HUES64 (cell line): ENCODE results near the gene CNDP1.
A peak's percentile ranks its signal among the peaks of the same experiment; 100 is the strongest.

Source experiments
- H3K27ac ChIP-seq: 2 replicates; pipeline ENCODE4 v1.7.0; 2013; ENCODE audit warnings: low read depth, low read length, inconsistent platforms
- H3K27me3 ChIP-seq: 2 replicates; pipeline ENCODE4 v1.6.1; 2013; ENCODE audit warnings: mild to moderate bottlenecking, low read length; ENCODE audit not compliant: insufficient read depth
- H3K36me3 ChIP-seq: 2 replicates; pipeline ENCODE4 v1.6.1; 2013; ENCODE audit warnings: mild to moderate bottlenecking, low read length; ENCODE audit not compliant: insufficient read depth
- H3K4me1 ChIP-seq: 2 replicates; pipeline ENCODE4 v1.6.1; 2013; ENCODE audit warnings: mild to moderate bottlenecking, low read length, moderate library complexity; ENCODE audit not compliant: insufficient read depth
- H3K4me3 ChIP-seq: 2 replicates; pipeline ENCODE4 v1.5.1; 2013; ENCODE audit warnings: mild to moderate bottlenecking, low read length, moderate library complexity
- H3K9ac ChIP-seq: 2 replicates; pipeline ENCODE4 v1.6.1; 2013; ENCODE audit warnings: mild to moderate bottlenecking, low read depth, low read length
- H3K9me3 ChIP-seq: 2 replicates; pipeline ENCODE4 v1.6.1; 2013; ENCODE audit warnings: low read depth, low read length; ENCODE audit not compliant: insufficient read depth
- WGBS: fragments of 150-250, 120-280 bp; methylation state at CpG from one replicate; pipeline ENCODE4 v1.1.7; 2013; ENCODE audit warnings: missing lambda C conversion rate; 5-methylcytosine and 5-hydroxymethylcytosine counted together

The CNDP1 gene

DNA sequence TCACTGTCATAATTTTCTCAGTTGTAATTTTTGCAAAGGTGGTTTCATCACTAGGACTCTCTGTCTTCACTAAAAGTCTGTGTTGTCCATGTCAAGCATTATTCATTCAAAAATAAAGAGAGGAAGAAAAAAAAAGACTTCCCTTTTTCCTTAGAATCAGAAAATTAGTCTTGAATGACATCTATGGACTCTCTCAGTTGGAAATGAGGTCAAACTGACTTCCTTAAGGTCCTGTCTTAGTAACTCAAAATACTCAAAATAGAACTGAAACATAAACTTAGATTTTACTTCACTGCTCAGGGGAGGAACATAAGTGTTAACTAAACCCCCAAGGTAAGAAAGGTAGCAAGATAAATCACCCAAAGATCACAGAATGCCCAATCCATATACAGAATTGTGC, 61.1 kb downstream of the CNDP1 start:
- Histone ChIP-seq H3K9ac (no peak overlapping the region), H3K9me3 (0 out of 2 replicates have a peak, but pooled peaks cover 3% of the 10 kb centered on the region), H3K4me3 (no peak overlapping the region), H3K27ac (no peak overlapping the region), H3K27me3 (peaks cover 10% of the 10 kb centered on the region; the same call in 1 of the 2 replicates), H3K36me3 (peaks cover 17% of the 10 kb centered on the region), H3K4me1 (peaks cover 14% of the 10 kb centered on the region; the same call in 1 of the 2 replicates)

DNA sequence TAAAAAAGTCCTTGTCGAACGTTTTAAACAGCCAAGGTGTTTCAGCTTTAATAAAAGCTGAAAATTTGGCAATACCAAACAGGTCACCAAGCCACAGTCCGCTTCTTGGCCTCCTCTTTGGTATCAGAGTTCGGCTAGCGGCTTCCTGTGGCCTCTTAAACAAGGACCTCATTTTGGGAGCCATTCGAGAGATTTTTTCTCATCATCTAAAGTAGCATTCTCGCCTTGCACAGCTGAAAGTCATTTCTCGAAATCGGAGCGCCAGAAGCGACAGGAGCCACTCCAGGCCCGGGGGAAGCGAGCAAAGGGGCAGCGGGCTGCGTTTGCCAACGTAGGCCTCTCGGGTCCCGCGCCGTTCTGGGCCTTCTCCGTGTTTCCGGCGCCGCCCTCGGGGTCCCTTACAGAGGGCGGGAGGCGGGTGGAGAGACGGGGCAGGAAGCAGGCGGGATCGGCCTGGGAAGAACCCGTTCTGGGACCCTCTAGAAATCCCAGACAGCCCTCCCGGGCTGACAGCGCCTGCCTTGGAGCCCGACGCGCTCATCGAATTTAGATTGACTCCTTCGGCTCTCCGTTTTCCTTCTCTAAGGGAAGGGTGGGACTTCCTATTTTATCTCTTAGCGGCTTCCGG, 62.8 kb downstream of the CNDP1 start:
- H3K4me3 ChIP-seq: peak overlapping the region; percentile 94
- peak overlapping the region; percentile 86 for H3K27ac ChIP-seq
- peaks cover 13% of the 10 kb centered on the region; the same call in 1 of the 2 replicates for H3K27me3 ChIP-seq
- peaks cover 14% of the 10 kb centered on the region; the same call in 1 of the 2 replicates for H3K4me1 ChIP-seq
- H3K36me3 ChIP-seq: peaks cover 17% of the 10 kb centered on the region
- peak overlapping the region; percentile 88 for H3K9ac ChIP-seq
- 0 out of 2 replicates have a peak, but pooled peaks cover 3% of the 10 kb centered on the region for H3K9me3 ChIP-seq
- WGBS: 2% methylated on average over 41 of the region's 41 CpGs

DNA sequence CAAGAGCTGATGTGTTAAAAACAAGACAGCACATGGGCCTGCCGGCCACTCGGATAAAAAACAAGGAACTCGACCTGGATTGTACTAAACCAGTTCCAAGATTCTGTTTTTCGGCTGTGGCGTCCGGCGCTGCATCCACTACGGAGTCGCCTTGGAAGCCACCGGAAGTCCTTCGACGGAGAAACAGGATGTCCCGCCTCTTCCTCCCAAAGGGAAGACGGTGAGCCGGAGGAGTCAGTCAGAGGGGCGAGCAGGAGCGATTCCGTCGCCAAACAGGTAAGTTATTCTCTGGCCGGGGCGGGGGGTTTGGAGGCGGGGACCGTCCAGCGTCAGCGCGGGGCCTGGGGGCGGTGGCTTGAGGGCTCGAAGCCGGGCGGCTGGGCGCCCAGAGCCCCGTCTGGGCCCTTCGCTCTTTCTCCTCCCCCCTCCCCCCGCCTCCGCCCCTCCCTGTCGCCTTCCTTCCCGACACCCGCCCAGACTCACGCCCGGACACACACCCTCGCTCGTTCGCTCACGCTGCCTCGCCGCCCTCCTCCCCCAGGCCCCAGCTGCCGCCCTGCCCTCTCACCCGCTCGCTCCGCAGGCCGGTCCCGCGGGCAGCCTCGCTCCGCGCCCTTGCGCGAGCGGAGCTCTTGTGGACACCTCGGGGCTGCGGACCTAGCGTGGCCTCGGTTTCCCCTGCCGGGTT, 63.5 kb downstream of the CNDP1 start, which contains the start of gene ZNF407:
Gene ZNF407 (plus strand): TSS at position 209 of the 688 bp plus-strand sequence. CDS start 33,150 bp downstream, outside the sequence.
- Histone ChIP-seq H3K36me3 (peaks cover 16% of the 10 kb centered on the region), H3K9me3 (0 out of 2 replicates have a peak, but pooled peaks cover 3% of the 10 kb centered on the region), H3K9ac (peak within 1 kb of the TSS; percentile 88), H3K4me1 (peaks cover 14% of the 10 kb centered on the region; the same call in 1 of the 2 replicates), H3K27me3 (peaks cover 13% of the 10 kb centered on the region; the same call in 1 of the 2 replicates), H3K4me3 (peak within 1 kb of the TSS; percentile 94), H3K27ac (peak within 1 kb of the TSS; percentile 86)
- under 1% methylated on average over 63 of the region's 64 CpGs for WGBS

DNA sequence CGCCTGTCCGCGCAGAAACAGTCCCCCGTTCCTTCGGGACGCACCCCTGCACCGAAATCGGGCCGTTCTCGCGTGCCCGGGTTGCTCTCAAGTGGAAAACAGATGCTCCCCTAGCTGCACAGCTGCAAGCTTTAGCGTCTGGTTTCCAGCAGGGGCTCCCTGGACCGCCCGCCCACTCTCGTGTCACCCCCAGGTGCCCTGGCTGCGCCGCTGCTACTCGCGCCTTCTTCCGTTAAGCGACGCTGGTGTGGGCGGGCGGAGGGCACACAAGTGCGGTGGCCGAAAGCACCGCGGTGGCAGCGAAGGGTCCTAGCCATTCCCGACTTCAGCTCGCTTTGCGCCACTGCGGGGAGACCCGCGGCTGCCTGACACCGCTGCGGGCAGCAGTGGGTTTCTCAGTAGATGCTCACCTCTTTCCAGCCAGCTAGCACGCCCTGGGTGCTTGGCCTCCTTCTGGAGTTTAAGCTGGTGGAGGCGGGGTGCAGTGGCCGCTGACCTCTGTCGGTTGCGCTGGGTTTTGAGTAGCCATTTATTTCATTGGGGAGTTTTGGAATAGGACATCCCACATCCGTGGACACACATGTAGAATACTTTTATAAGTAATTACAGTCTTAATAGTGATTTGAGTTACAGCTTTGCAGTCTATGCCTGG, 64.2 kb downstream of the CNDP1 start:
- Histone ChIP-seq H3K27ac (peak overlapping the region; percentile 86; the same call in 1 of the 2 replicates), H3K4me1 (peaks cover 14% of the 10 kb centered on the region; the same call in 1 of the 2 replicates)

DNA sequence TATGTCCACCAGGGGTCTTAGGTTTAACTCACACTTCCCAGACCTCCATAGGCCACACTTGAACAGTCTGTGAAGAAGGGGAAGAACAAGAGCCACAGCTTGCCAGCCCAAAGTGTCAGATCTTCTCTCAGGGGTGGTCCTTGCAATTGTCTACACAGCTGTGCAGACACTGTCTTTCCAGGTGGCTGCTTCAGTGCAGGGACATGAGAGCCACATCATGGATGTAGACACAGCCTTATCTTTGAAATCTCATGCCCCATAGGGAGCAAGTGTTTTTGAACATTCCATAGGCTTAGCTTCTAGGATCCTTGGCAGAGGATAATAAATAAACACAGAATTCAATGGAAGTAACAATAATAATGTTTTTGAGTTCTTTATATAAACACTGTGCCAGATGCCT, 70.1 kb downstream of the CNDP1 start:
- Histone ChIP-seq H3K27me3 (peaks cover 10% of the 10 kb centered on the region; the same call in 1 of the 2 replicates), H3K9me3 (no peaks in the 10 kb centered on the region), H3K4me3 (no peak overlapping the region), H3K9ac (no peak overlapping the region), H3K36me3 (no peaks in the 10 kb centered on the region), H3K4me1 (no peaks in the 10 kb centered on the region), H3K27ac (no peak overlapping the region)

More for the DNA sequence above, 64.2 kb downstream of the CNDP1 start:
- H3K4me3 ChIP-seq: peak overlapping the region; percentile 94
- peaks cover 13% of the 10 kb centered on the region; the same call in 1 of the 2 replicates for H3K27me3 ChIP-seq
- H3K9me3 ChIP-seq: no peaks in the 10 kb centered on the region
- H3K36me3 ChIP-seq: peaks cover 10% of the 10 kb centered on the region; the same call in 1 of the 2 replicates
- WGBS: under 1% methylated on average over 43 of the region's 44 CpGs
- H3K9ac ChIP-seq: peak overlapping the region; percentile 88

DNA sequence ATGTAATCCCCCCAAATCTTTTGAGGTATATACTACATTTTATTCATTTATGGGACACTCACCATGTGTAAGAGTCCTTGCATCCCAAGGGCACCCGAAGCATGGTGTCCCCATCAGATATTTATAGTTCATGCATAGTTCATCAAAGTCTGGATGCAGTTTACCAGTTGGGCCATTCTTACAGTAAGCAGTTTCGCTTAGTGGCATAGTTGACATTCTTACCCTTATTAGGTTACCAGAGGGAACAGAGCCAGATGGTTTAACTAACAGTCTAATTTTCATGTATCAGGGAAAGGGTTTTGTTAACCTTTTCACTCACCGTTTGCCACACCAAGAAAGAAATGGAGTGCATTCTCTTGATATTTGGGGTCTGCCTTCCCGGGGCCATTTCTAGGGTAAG, 70.5 kb downstream of the CNDP1 start:
- H3K9ac ChIP-seq: no peak overlapping the region
- H3K4me1 ChIP-seq: no peaks in the 10 kb centered on the region
- WGBS: 91% methylated on average over 4 of the region's 4 CpGs
- H3K36me3 ChIP-seq: no peaks in the 10 kb centered on the region
- H3K27me3 ChIP-seq: peaks cover 5% of the 10 kb centered on the region; the same call in 1 of the 2 replicates
- H3K9me3 ChIP-seq: no peaks in the 10 kb centered on the region
- H3K27ac ChIP-seq: no peak overlapping the region
- no peak overlapping the region for H3K4me3 ChIP-seq

DNA sequence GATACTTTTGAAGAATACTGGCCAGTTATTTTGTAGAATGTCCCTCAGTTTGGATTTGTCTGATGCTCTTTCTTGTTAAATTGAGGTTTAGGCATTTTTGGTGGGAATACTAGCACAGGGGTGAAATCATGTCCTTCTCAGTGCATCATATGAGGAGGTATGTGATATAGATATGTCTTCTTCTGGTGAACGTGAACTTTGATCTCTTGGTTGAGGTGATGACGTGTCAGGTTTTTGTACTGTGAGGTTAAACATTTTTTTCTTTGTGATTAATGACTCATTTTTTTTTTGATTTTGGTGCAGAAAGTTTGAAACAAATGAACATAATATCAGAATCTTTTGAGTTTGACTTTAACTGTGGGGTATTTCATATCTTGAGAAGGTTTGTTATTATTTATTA, 74.4 kb downstream of the CNDP1 start:
- Histone ChIP-seq H3K4me1 (no peaks in the 10 kb centered on the region), H3K27me3 (no peaks in the 10 kb centered on the region), H3K36me3 (no peaks in the 10 kb centered on the region), H3K4me3 (no peak overlapping the region), H3K9me3 (no peaks in the 10 kb centered on the region), H3K27ac (no peak overlapping the region), H3K9ac (no peak overlapping the region)
- WGBS: 93% methylated on average over 2 of the region's 2 CpGs

DNA sequence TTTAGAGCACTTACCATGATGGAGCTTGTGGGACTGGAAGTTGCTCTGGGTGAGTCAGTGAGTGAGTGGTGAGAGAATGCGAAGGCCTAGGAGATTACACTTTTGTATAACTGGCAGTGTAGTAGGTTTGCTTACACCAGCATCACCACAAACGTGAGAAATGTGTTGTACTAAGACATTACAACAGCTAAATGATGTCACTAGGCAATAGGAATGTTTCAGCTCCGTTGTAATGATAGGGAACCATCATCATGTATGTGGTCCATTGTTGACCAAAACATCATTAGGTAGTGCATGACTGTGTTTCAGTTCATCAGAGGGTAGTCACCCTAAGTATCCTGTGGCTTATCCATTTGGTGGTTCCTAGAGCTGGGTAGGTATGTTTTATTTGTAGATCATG, 75.2 kb downstream of the CNDP1 start:
- H3K4me1 ChIP-seq: no peaks in the 10 kb centered on the region
- no peak overlapping the region for H3K9ac ChIP-seq
- H3K9me3 ChIP-seq: no peaks in the 10 kb centered on the region
- no peaks in the 10 kb centered on the region for H3K36me3 ChIP-seq
- 92% methylated on average over 3 of the region's 3 CpGs for WGBS
- H3K27me3 ChIP-seq: no peaks in the 10 kb centered on the region
- H3K4me3 ChIP-seq: no peak overlapping the region
- H3K27ac ChIP-seq: no peak overlapping the region

DNA sequence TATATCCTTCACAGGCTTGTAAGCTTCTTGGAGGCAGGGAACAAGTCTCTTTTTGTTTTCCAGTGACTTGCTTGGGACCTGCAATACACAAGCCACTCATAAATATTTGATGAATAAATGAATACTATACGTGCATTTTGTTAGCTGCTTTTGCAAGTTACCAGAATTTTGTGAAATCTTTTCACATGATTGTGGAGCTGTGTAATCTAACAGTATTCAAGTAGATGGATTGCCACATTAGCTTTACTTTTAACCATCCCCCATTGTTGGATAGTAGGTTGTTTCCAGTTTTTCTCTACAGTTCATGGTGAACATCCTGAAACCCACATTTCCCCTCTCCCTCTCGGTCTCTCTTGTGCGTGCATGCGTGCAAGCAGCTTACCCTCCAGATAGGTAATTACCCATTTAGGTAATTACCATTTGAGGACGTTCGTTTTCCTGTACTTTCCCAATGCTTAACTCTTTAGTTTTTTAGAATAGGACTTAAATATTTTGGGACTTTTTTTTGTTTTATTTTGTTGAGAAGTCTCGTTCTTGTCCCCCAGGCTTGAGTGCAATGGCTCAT, 75.8 kb downstream of the CNDP1 start:
- no peak overlapping the region for H3K27ac ChIP-seq
- H3K27me3 ChIP-seq: no peaks in the 10 kb centered on the region
- H3K36me3 ChIP-seq: no peaks in the 10 kb centered on the region
- no peaks in the 10 kb centered on the region for H3K9me3 ChIP-seq
- WGBS: 98% methylated on average over 7 of the region's 7 CpGs
- no peak overlapping the region for H3K4me3 ChIP-seq
- no peak overlapping the region for H3K9ac ChIP-seq
- no peaks in the 10 kb centered on the region for H3K4me1 ChIP-seq

DNA sequence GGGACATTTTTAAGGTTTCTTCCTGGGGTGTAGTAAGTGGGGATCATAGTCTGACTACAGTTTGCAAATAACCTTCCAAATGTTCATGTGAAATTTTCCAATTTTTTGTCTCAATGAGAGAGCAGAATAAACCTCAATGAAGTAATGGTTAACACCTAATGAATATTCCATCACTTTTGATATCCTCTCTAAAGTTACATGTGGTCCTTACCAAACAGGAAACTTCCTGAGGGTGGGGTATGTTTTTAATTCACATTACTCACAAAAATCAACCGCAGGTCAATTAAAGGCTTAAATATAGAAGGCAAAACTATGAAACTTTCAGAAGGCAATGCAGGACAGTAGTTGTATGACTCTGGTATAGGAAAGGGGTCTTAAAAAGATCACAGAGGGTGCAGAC, 76.6 kb downstream of the CNDP1 start:
- H3K27me3 ChIP-seq: no peaks in the 10 kb centered on the region
- 100% methylated on average over 1 of the region's 1 CpG for WGBS
- H3K9ac ChIP-seq: no peak overlapping the region
- H3K9me3 ChIP-seq: no peaks in the 10 kb centered on the region
- H3K36me3 ChIP-seq: no peaks in the 10 kb centered on the region
- H3K4me3 ChIP-seq: no peak overlapping the region
- H3K4me1 ChIP-seq: no peaks in the 10 kb centered on the region
- H3K27ac ChIP-seq: no peak overlapping the region

DNA sequence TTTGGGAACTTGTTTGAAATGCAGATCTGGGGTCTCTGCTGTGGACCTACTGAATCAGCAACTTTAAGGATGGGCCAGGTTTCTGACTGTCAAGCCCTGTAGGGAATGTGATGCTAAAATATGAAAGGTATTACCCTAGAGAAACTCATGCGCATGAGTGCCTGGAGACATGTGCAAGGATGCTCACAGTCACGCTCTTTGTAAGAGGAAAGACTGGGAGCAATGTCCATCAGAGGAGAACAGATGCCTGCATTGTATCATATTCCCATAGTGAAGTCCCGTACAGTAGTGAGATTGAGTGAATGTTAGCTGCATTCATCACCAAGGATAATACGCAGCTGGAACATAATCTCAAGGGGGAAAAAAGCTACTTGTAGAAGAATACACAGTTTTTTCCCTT, 77.5 kb downstream of the CNDP1 start:
- no peaks in the 10 kb centered on the region for H3K27me3 ChIP-seq
- no peaks in the 10 kb centered on the region for H3K36me3 ChIP-seq
- H3K9ac ChIP-seq: no peak overlapping the region
- no peaks in the 10 kb centered on the region for H3K4me1 ChIP-seq
- WGBS: 98% methylated on average over 3 of the region's 4 CpGs
- H3K27ac ChIP-seq: no peak overlapping the region
- H3K9me3 ChIP-seq: no peaks in the 10 kb centered on the region
- no peak overlapping the region for H3K4me3 ChIP-seq
